Parathyroid adenoma (tissue), 2 donors: ENCODE data around the gene SRP72.

Source experiments
- H2AFZ ChIP-seq: fragments of 300-600 bp; sonication (generic); one replicate; pipeline ENCODE4 v1.7.0; 2017; ENCODE audit warnings: antibody characterized with exemption, mild to moderate bottlenecking
- H3K27ac ChIP-seq: fragments of 300-600 bp; sonication (generic); one replicate; pipeline ENCODE4 v1.7.0; 2017
- H3K27me3 ChIP-seq: fragments of 300-600 bp; sonication (generic); one replicate; pipeline ENCODE4 v1.7.0; 2017; ENCODE audit warnings: low read length; ENCODE audit not compliant: control insufficient read depth, insufficient read depth
- H3K36me3 ChIP-seq: fragments of 300-600 bp; sonication (generic); one replicate; pipeline ENCODE4 v1.7.0; 2017; ENCODE audit warnings: low read length; ENCODE audit not compliant: control insufficient read depth, insufficient read depth
- H3K4me1 ChIP-seq: fragments of 300-600 bp; sonication (generic); one replicate; pipeline ENCODE4 v1.7.0; 2017; ENCODE audit warnings: control low read depth
- H3K4me2 ChIP-seq: fragments of 300-600 bp; sonication (generic); one replicate; pipeline ENCODE4 v1.7.0; 2017; ENCODE audit warnings: low read length
- H3K4me3 ChIP-seq: fragments of 300-600 bp; sonication (generic); one replicate; pipeline ENCODE4 v1.7.0; 2017; ENCODE audit warnings: low read depth, low read length
- H3K79me2 ChIP-seq: fragments of 300-600 bp; sonication (generic); one replicate; pipeline ENCODE4 v1.7.0; 2017; ENCODE audit warnings: control low read depth
- H3K9ac ChIP-seq: fragments of 300-600 bp; sonication (generic); one replicate; pipeline ENCODE4 v1.7.0; 2017; ENCODE audit warnings: mild to moderate bottlenecking
- H3K9me3 ChIP-seq: fragments of 300-600 bp; sonication (generic); one replicate; pipeline ENCODE4 v1.7.0; 2017; ENCODE audit warnings: low read length; ENCODE audit not compliant: control insufficient read depth
- CTCF ChIP-seq: fragments of 300-600 bp; sonication (generic); IDR thresholded peaks from one replicate; pipeline ENCODE4 v1.7.0; 2017; ENCODE audit warnings: antibody characterized with exemption, mild to moderate bottlenecking
- donor health status: primary hyperparathyroidism.

Gene SRP72

GRCh38 chr4:56466910-56467283 lies 520 bp upstream of the SRP72 start:
- no peaks in the 10 kb centered on the region for H3K9me3 ChIP-seq
- peak overlapping the region; percentile 79 for H3K4me3 ChIP-seq
- H3K27ac ChIP-seq: peak overlapping the region; percentile 91
- H3K9ac ChIP-seq: no peak overlapping the region
- peaks cover 4% of the 10 kb centered on the region for H3K79me2 ChIP-seq
- H2AFZ ChIP-seq: peak overlapping the region; percentile 92
- TF ChIP-seq CTCF: no peak
- H3K4me1 ChIP-seq: peaks cover 5% of the 10 kb centered on the region
- no peaks in the 10 kb centered on the region for H3K27me3 ChIP-seq
- H3K4me2 ChIP-seq: peak overlapping the region; percentile 74
- H3K36me3 ChIP-seq: no peaks in the 10 kb centered on the region

- Histone ChIP-seq H2AFZ (peak overlapping the region; percentile 92), H3K4me2 (peak overlapping the region; percentile 74), H3K27me3 (no peaks in the 10 kb centered on the region), H3K9me3 (no peaks in the 10 kb centered on the region), H3K27ac (peak overlapping the region; percentile 91), H3K9ac (peak overlapping the region; percentile 1), H3K36me3 (no peaks in the 10 kb centered on the region), H3K79me2 (peaks cover 4% of the 10 kb centered on the region), H3K4me1 (peaks cover 5% of the 10 kb centered on the region), H3K4me3 (peak overlapping the region; percentile 79)
- TF ChIP-seq CTCF: no peak
These were observed 643 bp downstream of the SRP72 start for GRCh38 chr4:56468097-56468422.

- Histone ChIP-seq H3K9ac (no peak overlapping the region), H2AFZ (no peak overlapping the region), H3K27me3 (no peaks in the 10 kb centered on the region), H3K4me1 (peaks cover 5% of the 10 kb centered on the region), H3K9me3 (no peaks in the 10 kb centered on the region), H3K36me3 (no peaks in the 10 kb centered on the region), H3K79me2 (peaks cover 4% of the 10 kb centered on the region), H3K4me3 (no peak overlapping the region), H3K4me2 (no peak overlapping the region), H3K27ac (no peak overlapping the region)
- TF ChIP-seq CTCF: no peak
These were observed 2.2 kb downstream of the SRP72 start for GRCh38 chr4:56469489-56470210.

- no peaks in the 10 kb centered on the region for H3K79me2 ChIP-seq
- no peaks in the 10 kb centered on the region for H3K9me3 ChIP-seq
- no peak overlapping the region for H3K4me2 ChIP-seq
- no peak for TF ChIP-seq CTCF
- H3K4me3 ChIP-seq: no peak overlapping the region
- no peak overlapping the region for H3K27ac ChIP-seq
- no peaks in the 10 kb centered on the region for H3K36me3 ChIP-seq
- no peaks in the 10 kb centered on the region for H3K27me3 ChIP-seq
- no peaks in the 10 kb centered on the region for H3K4me1 ChIP-seq
- H3K9ac ChIP-seq: no peak overlapping the region
- no peak overlapping the region for H2AFZ ChIP-seq
These were observed 8.5 kb downstream of the SRP72 start for GRCh38 chr4:56475917-56476316.

GRCh38 chr4:56477192-56477702 lies 9.8 kb downstream of the SRP72 start:
- no peak overlapping the region for H3K4me2 ChIP-seq
- H3K27me3 ChIP-seq: no peaks in the 10 kb centered on the region
- no peak overlapping the region for H3K9ac ChIP-seq
- no peaks in the 10 kb centered on the region for H3K79me2 ChIP-seq
- no peak overlapping the region for H3K4me3 ChIP-seq
- H3K27ac ChIP-seq: no peak overlapping the region
- no peaks in the 10 kb centered on the region for H3K9me3 ChIP-seq
- TF ChIP-seq CTCF: no peak
- no peak overlapping the region for H2AFZ ChIP-seq
- no peaks in the 10 kb centered on the region for H3K36me3 ChIP-seq
- no peaks in the 10 kb centered on the region for H3K4me1 ChIP-seq
